Stimulated activated CD8-positive, alpha-beta memory T cell treated with anti-CD3 and anti-CD28 coated beads, Interleukin-7, amount 100 ng/mL, for 48 hours (primary cell): ENCODE data around the gene GANAB.
"Not testable (repeated sequence)": the region's sequence is repeated elsewhere in the genome, so short reads cannot be mapped to it uniquely, and the experiment has no call there.

Source experiments
- DNase-seq, 2 donors: peaks; one replicate each; pipeline ENCODE4 v3.0.0-alpha.2; 2020; ENCODE audit warnings: low read depth in 1 of 2; ENCODE audit errors: extremely low read depth in 1 of 2

GANAB gene

GRCh38 chr11:62603072-62603408 lies 43.4 kb downstream of the GANAB start:
- no peak for DNase-seq

- no peak for DNase-seq
Observed at GRCh38 chr11:62602141-62603071, 44.0 kb downstream of the GANAB start.

- peak; percentile 99 for DNase-seq
Observed at GRCh38 chr11:62601372-62602140, 44.9 kb downstream of the GANAB start, which contains the start of gene MTA2. TSS of gene MTA2 (minus strand) at chr11:62601865. CDS start at chr11:62601450, 415 bp downstream.

DNA sequence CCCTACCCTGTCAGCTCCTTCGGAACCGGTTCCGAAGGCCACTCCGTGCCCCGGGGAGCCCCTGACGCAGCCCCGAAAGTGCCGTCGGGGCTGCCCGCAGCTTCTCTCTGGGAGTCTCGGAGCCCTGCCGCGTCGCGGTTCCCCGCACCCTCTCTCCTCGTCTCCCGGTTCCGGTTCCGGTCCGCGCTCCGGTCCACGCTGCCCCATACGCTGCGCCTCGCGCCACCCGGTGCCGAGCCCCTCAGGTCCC lies 45.4 kb downstream of the GANAB start:
- DNase-seq, result no peak

- no peak for DNase-seq
Observed at GRCh38 chr11:62600367-62601121, 45.9 kb downstream of the GANAB start.

DNA sequence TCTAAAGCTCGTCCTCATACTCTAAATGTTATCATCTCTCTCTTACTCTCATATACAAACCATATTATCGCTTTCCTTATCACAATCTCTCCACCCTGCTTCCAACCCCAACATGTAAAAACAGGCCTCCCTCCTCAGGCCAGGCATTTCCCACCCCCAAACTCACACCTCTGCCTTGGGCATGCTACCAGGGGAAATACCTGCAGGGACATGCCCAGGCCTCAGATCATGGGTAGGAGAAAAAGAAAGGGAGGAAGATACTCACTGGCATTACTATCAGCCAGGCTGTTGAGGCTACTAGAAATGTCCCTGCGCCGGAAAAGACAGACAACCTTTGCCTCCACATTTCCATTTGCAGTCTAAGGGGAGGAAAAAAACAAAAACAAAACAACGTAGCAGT lies 46.5 kb downstream of the GANAB start:
- DNase-seq, result no peak

GRCh38 chr11:62599069-62599696 lies 47.2 kb downstream of the GANAB start:
- peak; percentile 91 to 98 for DNase-seq

- DNase-seq, result no peak
Observed at GRCh38 chr11:62595124-62595523, 51.3 kb downstream of the GANAB start.

- DNase-seq, result peak in 1 of 2 donors; percentile 68
Observed at GRCh38 chr11:62593434-62594044, 52.9 kb downstream of the GANAB start.

- no peak for DNase-seq
Observed at GRCh38 chr11:62592989-62593421, 53.4 kb downstream of the GANAB start.

DNA sequence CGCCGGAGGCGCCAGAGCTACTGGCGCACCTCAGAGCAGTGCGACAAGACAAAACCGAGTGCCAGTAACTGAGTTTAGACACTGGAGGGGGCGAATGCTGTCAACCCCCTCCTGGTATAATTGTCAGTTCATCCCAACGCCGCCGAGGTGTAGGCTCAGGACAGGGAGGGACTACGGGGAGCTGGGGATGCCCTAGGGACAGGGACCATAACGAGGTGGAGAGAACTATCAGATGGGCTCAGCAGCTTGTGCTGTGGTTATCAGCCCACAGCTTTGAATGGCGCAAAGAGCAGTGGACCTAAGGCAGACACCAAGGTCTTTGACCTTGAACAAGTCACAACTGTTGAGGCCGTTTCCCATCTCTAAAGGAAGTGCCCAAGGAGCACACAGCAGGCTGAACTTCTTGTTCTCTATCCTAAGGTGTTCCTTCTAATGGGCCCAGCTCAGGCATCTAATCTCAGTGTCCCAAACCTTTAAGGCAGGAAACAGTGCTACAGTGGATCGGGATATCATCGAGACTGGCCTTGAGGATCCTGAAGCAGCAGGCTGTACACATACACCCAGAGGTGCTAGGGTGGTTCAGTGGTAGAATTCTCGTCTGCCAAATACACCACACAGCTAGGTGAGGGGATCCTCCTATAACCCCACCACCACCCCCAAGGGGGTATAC lies 54.1 kb downstream of the GANAB start:
- no peak for DNase-seq

DNA sequence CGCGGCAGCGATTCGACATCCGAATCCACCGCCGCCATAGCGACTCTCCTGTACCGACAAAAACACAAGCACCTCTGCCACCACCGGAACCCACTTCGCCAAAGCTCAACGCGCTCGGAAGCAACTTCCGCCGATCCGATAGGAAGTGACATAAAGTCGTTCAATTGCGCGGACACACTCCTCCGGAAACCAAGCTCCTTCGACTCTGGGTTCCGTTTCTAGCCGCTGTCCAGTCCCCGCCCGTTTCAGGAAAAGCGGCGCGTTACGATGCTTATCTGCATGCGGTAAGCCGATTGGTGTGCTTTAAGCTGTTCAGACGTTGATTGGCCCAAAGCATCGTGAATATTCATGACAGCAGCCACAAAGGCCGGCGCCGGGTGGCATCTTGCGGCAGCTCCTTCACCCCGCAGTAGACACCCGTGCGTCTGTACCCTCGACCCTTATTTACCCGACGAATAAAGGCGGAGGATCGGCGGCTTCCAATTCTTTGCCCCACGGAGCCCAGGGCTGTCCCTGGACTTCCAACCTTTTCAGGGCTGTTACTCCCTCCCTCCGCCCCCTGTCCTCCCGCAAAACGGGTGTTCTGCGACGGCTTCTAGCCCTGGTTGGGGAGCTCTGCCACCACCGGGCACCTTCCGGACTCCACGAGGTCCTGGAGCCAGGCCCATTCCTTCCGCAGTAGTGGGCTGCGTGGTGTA lies 54.8 kb downstream of the GANAB start, which contains the start of gene TUT1:
Gene TUT1, minus strand, starts transcription at position 76 of the 698 bp plus-strand sequence. Its CDS starts 38 bp downstream, at position 38.
- DNase-seq, result peak; percentile 87 to 95

- DNase-seq, result no peak
Observed at GRCh38 chr11:62588966-62589637, 57.3 kb downstream of the GANAB start.

- DNase-seq, result not testable (repeated sequence)
Observed at GRCh38 chr11:62585356-62585755, 61.1 kb downstream of the GANAB start.

DNA sequence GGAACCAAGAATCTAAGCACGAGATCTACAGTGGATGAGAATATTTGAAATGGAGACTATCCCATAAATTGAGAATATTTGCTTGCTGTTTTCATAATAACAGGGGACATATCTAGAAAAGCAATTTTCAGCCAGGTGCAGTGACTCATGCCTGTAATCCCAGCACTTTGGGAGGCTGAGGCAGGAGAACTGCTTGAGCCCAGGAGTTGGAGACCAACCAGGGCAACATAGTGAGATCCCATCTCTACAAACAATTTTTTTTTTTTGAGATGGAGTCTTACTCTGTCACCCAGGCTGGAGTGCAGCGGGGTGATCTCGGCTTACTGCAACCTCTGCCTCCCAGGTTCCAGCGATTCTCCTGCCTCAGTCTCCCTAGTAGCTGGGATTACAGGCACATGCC lies 64.7 kb downstream of the GANAB start:
- not testable (repeated sequence) for DNase-seq

DNA sequence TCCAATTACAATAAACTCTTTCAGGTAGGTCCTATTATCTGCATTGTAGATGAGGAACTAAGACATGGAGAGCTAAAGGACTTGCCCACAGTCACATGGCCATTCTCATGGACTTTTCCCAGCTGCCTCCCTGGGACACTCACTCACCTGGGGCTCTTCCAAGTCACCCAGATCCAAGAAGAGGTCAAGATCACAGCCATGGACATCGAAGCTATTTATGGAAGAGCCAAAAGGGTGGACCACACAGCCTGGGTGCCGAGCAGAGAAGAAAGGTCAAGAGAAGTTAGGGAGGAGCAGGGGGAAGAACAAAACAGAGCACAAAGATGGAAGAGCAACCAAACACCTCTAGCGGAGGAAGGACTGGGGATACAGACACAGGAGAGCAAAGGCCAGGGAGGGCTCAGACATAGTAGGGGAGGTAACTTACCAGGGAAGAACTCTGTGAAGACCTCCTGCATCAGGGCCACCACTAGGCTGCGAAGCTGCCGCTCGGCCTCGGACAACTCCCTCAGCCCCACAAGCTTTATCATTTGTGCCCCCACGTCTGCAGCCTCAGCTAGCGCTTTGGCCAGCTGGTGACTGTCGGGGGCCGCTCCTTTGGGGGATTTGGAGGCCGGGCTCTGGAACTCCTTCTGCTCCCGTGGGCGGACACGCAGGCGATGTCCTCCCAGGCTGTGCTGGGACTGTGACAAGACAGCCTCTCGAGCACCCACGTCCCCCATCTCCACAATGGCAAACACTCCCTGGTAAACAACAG lies 65.3 kb downstream of the GANAB start:
- DNase-seq, result no peak

DNA sequence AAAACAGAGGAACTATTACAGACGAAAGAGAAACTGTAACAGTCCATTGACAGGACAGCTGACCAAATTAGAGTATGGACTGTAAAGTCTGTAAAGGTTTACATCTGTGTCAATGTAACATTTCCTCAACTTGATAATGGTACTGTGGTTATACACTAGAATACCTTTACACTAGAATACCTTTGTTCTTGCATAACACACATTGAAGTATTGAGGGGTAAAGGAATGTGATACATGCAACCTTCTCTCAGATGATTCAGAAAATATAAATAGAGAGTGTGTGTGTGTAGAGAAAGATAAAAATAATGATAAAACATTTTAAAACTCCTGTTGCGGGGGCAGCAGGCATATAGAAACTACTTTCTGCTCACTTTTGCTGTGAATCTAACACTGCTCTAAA lies 67.2 kb downstream of the GANAB start:
- DNase-seq, result no peak

- DNase-seq, result no peak
Observed at GRCh38 chr11:62578541-62578940, 67.9 kb downstream of the GANAB start.
